Vagina (tissue), 2 donors: Measurements from ENCODE around the gene PIP4K2A. TPM values are rescaled to one million over a fixed set of nuclear protein-coding genes. Genes with fewer than 3 reads are reported as not detected.

Source experiments
- DNase-seq, 2 donors: peaks; one replicate each; pipeline ENCODE4 v3.0.0-alpha.2; 2017; ENCODE audit errors: extremely low spot score in 2 of 2
- H3K27ac ChIP-seq: fragments of 200-600 bp; sonication (generic); one replicate; pipeline ENCODE4 v1.5.1; 2019
- H3K27me3 ChIP-seq: fragments of 200-600 bp; sonication (generic); one replicate; pipeline ENCODE4 v1.5.1; 2019
- H3K36me3 ChIP-seq, 2 donors: fragments of 200-600 bp; sonication (generic); one replicate each; pipeline ENCODE4 v1.5.1; 2017 to 2019
- H3K4me1 ChIP-seq: fragments of 200-600 bp; sonication (generic); one replicate; pipeline ENCODE4 v1.5.1; 2019
- H3K4me3 ChIP-seq, 2 donors: fragments of 200-600 bp; sonication (generic); 1 replicate in 1 of 2; 2 replicates in 1 of 2; pipeline ENCODE4 v1.5.1; 2016 to 2019
- H3K9me3 ChIP-seq: fragments of 200-600 bp; sonication (generic); one replicate; pipeline ENCODE4 v1.5.1; 2019
- CTCF ChIP-seq, 3 experiments: fragments of 450-650 bp in 2 of 3; fragments of 200-600 bp in 1 of 3; sonication (generic) in 1 of 3; IDR thresholded peaks; one replicate each; pipeline ENCODE4 v1.5.1; 2017 to 2019; ENCODE audit warnings: antibody characterized with exemption in 3 of 3, mild to moderate bottlenecking in 2 of 3, moderate library complexity in 2 of 3
- POLR2A ChIP-seq, 2 donors: fragments of 450-650 bp; IDR thresholded peaks; one replicate each; pipeline ENCODE4 v1.6.1; 2017; ENCODE audit warnings: antibody characterized with exemption in 2 of 2, mild to moderate bottlenecking in 2 of 2, moderate library complexity in 2 of 2
- POLR2AphosphoS5 ChIP-seq, 2 donors: sonication (generic); formaldehyde crosslinking; IDR thresholded peaks; one replicate each; pipeline ENCODE4 v1.9.0; 2017; ENCODE audit warnings: antibody characterized with exemption in 2 of 2, mild to moderate bottlenecking in 2 of 2, low read depth in 1 of 2; ENCODE audit not compliant: insufficient read depth in 1 of 2
- intact Hi-C: fragments of 100-400 bp; cut with DNase I; formaldehyde crosslinking; loops from one replicate; pipeline ENCODE4 v1.15.1; 2023
- total RNA-seq: library from RNA; depleted of rRNA; stranded (reverse); fragments of >200 nt; gene quantifications from one replicate; pipeline ENCODE4 v1.2.3, GENCODE V29; 2016

Gene PIP4K2A
- total RNA-seq, 1 donor from 2014 or later, result 20.6 TPM

GRCh38 chr10:22588462-22588861, 125.9 kb downstream of the PIP4K2A start:
- intact Hi-C loops, result no loop called here

GRCh38 chr10:22583683-22584082, 130.7 kb downstream of the PIP4K2A start:
- H3K36me3 ChIP-seq, result peaks cover 0 to 15% of the 10 kb centered on the region in 2 donors
- H3K27me3 ChIP-seq, result no peaks in the 10 kb centered on the region
- no peaks in the 10 kb centered on the region for H3K4me1 ChIP-seq
- intact Hi-C loops, result no loop called here
- no peak overlapping the region for H3K27ac ChIP-seq
- no peak for TF ChIP-seq POLR2A (IDR thresholded peaks at IDR 0.05)
- TF ChIP-seq POLR2AphosphoS5 (IDR thresholded peaks at IDR 0.05; ENCODE audit: insufficient read depth in 1 of 2, low read depth in 1 of 2), result no peak
- TF ChIP-seq CTCF (IDR thresholded peaks at IDR 0.05), result no peak
- H3K4me3 ChIP-seq, result no peak overlapping the region
- DNase-seq, result no peak
- no peaks in the 10 kb centered on the region for H3K9me3 ChIP-seq

More at GRCh38 chr10:22588462-22588861, 125.9 kb downstream of the PIP4K2A start:
- Histone ChIP-seq H3K4me1 (no peaks in the 10 kb centered on the region), H3K9me3 (no peaks in the 10 kb centered on the region), H3K36me3 (peaks cover 0 to 12% of the 10 kb centered on the region in 2 donors), H3K27me3 (no peaks in the 10 kb centered on the region), H3K27ac (no peak overlapping the region), H3K4me3 (no peak overlapping the region)
- DNase-seq, result no peak
- TF ChIP-seq POLR2AphosphoS5 (IDR thresholded peaks at IDR 0.05; ENCODE audit: insufficient read depth in 1 of 2, low read depth in 1 of 2), result no peak
- TF ChIP-seq CTCF (IDR thresholded peaks at IDR 0.05), result no peak
- no peak for TF ChIP-seq POLR2A (IDR thresholded peaks at IDR 0.05)

- H3K27ac ChIP-seq, result no peak overlapping the region
- DNase-seq, result no peak
- H3K27me3 ChIP-seq, result no peaks in the 10 kb centered on the region
- no peaks in the 10 kb centered on the region for H3K4me1 ChIP-seq
- H3K36me3 ChIP-seq, result peaks cover 0 to 15% of the 10 kb centered on the region in 2 donors
- H3K9me3 ChIP-seq, result no peaks in the 10 kb centered on the region
- no peak for TF ChIP-seq POLR2A (IDR thresholded peaks at IDR 0.05)
- TF ChIP-seq POLR2AphosphoS5 (IDR thresholded peaks at IDR 0.05; ENCODE audit: insufficient read depth in 1 of 2, low read depth in 1 of 2), result no peak
- TF ChIP-seq CTCF (IDR thresholded peaks at IDR 0.05), result no peak
- intact Hi-C loops, result no loop called here
- no peak overlapping the region for H3K4me3 ChIP-seq
Measured at GRCh38 chr10:22581461-22581860, 132.9 kb downstream of the PIP4K2A start.

GRCh38 chr10:22580711-22581110, 133.7 kb downstream of the PIP4K2A start:
- TF ChIP-seq POLR2AphosphoS5 (IDR thresholded peaks at IDR 0.05; ENCODE audit: insufficient read depth in 1 of 2, low read depth in 1 of 2) (no peak), POLR2A (IDR thresholded peaks at IDR 0.05) (no peak), CTCF (IDR thresholded peaks at IDR 0.05) (no peak)
- H3K9me3 ChIP-seq, result no peaks in the 10 kb centered on the region
- no peak overlapping the region for H3K27ac ChIP-seq
- no peak for DNase-seq
- intact Hi-C loops, result no loop called here
- peaks cover 0 to 21% of the 10 kb centered on the region in 2 donors for H3K36me3 ChIP-seq
- H3K27me3 ChIP-seq, result no peaks in the 10 kb centered on the region
- no peaks in the 10 kb centered on the region for H3K4me1 ChIP-seq
- no peak overlapping the region for H3K4me3 ChIP-seq

- no peaks in the 10 kb centered on the region for H3K27me3 ChIP-seq
- H3K4me1 ChIP-seq, result no peaks in the 10 kb centered on the region
- peaks cover 0 to 23% of the 10 kb centered on the region in 2 donors for H3K36me3 ChIP-seq
- no peak for DNase-seq
- H3K4me3 ChIP-seq, result no peak overlapping the region
- TF ChIP-seq POLR2AphosphoS5 (IDR thresholded peaks at IDR 0.05; ENCODE audit: insufficient read depth in 1 of 2, low read depth in 1 of 2) (no peak), POLR2A (IDR thresholded peaks at IDR 0.05) (no peak), CTCF (IDR thresholded peaks at IDR 0.05) (no peak)
- H3K9me3 ChIP-seq, result no peaks in the 10 kb centered on the region
- intact Hi-C loops, result no loop called here
- H3K27ac ChIP-seq, result no peak overlapping the region
Measured at GRCh38 chr10:22579826-22580225, 134.6 kb downstream of the PIP4K2A start.
